MM.1S (cell line): Measurements from ENCODE around the gene CTNNA1.

ENCODE experiments used
- CTCF ChIP-seq: fragments of 300-600 bp; sonication (generic); IDR thresholded peaks from 2 replicates; pipeline ENCODE4 v1.5.1; 2016; ENCODE audit warnings: antibody characterized with exemption, low read length, mixed read lengths
- EZH2 ChIP-seq: fragments of 300-600 bp; sonication (generic); optimal IDR thresholded peaks from 2 replicates; pipeline ENCODE3; 2017; ENCODE audit warnings: low read depth, mild to moderate bottlenecking, antibody characterized with exemption, low read length, mixed read lengths

- TF ChIP-seq CTCF: no peak
- TF ChIP-seq EZH2: no peak
These were observed 10.0 kb downstream of the CTNNA1 start for GRCh38 chr5:138763037-138763778.
